GM18517 (cell line): ENCODE results near the gene CYB5B.

ENCODE experiments used
- ATAC-seq: cut with Tn5 transposase; IDR thresholded peaks from one replicate; pipeline ENCODE4 v1.9.1; 2021; ENCODE audit warnings: mild to moderate bottlenecking, moderate library complexity; ENCODE audit not compliant: unreplicated experiment

The CYB5B gene

GRCh38 chr16:69482410-69482991 is 58.1 kb downstream of the CYB5B start:
- ATAC-seq, result no peak

GRCh38 chr16:69483611-69484010 is 59.2 kb downstream of the CYB5B start:
- ATAC-seq, result no peak

DNA sequence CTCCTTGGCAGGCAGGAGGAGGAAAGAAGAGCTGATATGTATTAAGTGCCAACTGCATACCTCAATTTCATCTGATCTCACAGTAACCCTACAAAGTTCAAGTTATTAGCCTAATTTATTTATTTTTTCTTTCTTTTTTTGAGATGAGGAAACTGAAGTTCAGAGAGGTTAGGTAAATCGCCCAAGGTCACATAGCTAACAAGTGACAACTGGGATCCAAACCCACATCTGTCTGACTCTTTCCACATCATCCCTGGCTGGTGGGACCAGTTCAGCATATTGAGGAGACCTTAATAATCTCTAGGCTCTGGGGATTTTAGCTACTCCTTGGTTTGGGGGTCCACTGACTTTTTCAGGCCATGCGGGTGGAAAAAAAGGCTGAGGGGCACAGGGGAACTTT is 60.9 kb downstream of the CYB5B start:
- no peak for ATAC-seq

DNA sequence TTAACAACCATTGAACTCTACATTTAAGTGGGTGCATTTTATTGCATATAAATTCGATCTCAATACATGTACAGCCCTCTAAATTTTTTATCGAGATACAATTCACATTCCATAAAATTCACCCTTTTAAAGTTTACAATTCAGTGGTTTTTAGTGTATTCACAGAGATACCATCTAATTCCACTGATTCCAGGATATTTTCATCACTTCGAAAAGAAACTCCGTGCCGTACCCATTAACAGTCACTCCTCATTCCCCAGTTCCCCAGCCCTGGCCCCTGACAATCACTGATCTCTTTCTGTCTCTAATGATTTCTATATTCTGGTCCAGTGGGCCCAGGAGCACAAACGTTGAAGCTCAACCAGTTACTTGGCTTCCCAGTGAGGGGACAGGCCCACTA is 61.4 kb downstream of the CYB5B start:
- ATAC-seq, result no peak

GRCh38 chr16:69486272-69486671 is 61.9 kb downstream of the CYB5B start:
- ATAC-seq, result no peak

DNA sequence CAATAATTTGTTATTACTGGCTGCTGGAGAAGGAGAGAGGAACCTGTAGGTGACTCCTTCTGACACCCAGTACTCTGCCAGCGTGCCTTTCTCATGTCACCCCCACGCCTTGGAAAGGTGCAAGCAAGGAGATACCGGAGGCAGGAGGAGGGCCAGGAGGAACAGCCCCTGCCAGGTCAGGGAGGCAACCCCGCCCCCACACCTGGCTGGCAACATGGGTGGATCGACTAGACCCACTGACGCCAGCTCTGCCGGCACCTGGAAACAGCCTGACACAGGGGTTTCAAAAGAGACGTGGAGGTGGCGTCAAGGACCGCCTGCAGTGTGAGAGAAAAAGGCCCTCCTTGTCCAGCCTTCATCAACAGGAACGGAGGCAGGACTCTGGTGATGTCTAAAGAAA is 62.3 kb downstream of the CYB5B start:
- no peak for ATAC-seq

DNA sequence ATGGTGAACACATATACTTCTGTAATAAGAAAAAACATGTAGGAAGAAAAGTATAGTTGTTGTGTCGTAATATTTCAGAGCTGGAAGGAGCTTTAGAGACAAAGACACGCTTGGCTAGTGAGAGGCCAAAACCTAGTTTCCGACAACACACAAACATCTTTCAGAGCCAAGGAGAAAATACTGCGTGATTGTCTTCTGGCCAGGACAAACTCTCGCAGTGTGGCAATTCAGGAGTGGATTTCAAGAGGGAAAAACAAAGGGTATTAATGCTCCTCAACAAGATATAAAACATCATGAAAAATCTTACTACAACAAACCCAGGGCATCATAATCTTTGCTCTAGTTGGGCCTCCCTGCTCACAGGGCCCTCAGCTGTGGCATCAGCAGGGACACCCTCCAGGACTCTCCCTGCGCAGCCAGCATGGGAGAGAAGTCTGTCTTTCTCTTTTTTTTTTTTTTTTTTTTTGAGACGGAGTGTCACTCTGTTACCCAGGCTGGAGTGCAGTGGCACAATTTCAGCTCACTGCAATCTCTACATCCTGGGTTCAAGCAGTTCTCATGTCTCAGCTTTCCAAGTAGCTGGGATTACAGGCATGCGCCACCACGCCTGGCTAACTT is 66.4 kb downstream of the CYB5B start:
- no peak for ATAC-seq

DNA sequence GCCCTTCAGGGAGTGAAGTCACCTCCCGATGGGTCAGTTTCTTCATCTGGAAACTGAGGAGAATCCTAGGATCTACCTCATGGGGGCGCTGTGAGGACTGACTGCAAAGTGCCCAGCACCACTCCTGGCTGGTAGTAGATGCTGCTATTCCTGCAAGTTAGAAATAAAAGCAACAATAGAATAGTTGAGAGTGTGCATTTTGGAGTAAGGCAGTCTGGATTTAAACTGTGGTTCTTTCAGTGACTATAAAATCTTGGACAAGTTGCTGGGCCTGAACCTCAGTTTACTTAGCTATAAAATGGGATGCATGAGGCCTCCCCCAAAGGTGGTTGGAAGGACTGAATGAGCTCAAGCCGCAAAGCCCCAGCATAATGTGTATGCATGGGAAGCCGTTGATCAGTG is 70.6 kb downstream of the CYB5B start:
- no peak for ATAC-seq

DNA sequence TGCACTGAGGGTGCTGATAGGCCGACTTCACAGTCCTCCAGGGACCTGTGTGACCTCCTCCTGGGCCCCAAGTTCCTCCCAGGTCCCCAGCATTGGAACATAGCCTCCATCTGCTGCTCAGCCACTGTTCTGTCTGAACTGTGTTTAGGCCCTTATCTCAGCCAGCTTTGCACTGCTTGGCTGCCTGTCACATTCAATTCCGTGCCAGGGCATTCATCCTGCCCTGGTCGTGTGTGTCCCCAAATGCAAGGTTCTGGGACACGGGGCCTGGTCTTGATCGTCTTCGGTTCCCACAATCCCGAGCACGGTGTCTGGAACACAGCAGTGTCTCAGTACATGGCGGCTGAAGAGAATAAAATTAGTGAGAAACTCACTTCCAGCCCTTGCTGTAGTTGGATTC is 71.4 kb downstream of the CYB5B start:
- ATAC-seq, result no peak

- no peak for ATAC-seq
Measured at GRCh38 chr16:69496376-69496775, 72.0 kb downstream of the CYB5B start.

DNA sequence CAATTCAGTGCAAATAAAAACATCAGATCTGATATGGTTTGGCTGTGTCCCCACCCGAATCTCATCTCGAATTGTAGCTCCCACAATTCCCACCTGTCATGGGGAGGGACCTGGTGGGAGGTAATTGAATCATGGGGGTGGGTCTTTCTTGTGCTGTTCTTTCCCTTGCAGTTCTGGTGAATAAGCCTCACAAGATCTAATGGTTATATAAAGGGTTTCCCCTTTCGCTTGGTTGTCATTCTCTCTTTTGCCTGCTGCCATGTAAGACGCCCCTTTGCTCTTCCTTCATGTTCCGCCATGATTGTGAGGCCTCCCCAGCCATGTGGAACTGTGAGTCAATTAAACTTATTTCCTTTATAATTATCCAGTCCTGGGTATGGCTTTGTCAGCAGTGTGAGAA is 72.5 kb downstream of the CYB5B start:
- no peak for ATAC-seq

DNA sequence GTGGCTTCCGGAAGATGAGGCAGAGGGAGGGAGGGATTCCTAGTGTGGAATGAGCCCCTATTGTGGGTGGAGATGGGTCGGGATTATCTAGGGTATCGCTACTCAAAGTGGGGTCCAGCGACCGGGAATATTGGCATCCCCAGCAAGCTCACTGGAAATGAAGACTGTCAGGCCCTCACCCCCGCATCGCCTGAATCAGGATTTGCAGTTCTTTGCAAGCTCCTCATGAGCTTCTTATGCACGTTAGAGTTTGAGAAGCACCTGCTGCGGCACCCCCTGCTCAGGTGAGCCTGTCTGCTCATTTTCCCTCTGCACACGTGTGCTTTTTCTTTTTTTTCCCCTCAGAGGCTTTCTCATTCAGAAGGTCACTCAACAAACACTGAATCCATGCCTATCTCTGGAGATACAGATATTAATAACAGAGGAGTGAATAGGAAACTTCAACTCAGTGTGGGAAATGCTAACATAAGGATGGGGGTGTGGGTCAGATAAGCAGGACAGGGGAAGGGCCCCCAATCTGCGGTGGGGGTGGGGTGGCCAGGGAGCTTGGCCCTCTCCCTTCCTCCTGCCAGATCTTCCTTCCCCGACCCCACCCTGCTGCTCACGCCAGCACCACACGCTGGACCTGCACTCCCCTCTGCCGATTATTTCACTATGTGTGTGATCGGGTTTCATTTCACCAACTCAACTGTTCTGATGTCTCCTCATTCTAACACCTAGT is 73.6 kb downstream of the CYB5B start:
- ATAC-seq, result no peak

DNA sequence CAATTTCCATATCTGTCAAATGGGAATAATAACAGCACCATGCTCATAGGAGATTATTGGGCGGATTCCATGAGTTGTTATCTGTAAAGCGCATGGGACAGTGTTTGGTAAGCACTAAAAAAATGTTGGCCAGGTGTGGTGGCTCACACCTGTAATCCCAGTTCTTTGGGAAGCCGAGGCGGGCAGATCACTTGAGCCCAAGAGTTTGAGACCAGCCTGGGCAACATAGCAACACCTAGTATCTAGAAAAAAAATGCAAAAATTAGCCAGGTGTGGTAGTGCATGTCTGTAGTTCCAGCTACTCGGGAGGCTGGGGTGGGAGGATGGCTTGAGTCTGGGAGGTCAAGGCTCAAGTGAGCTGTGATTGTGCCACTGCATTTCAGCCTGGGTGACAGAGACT is 74.5 kb downstream of the CYB5B start:
- no peak for ATAC-seq

- ATAC-seq, result no peak
Measured at GRCh38 chr16:69499541-69500230, 75.3 kb downstream of the CYB5B start.

- no peak for ATAC-seq
Measured at GRCh38 chr16:69500496-69500895, 76.1 kb downstream of the CYB5B start.

DNA sequence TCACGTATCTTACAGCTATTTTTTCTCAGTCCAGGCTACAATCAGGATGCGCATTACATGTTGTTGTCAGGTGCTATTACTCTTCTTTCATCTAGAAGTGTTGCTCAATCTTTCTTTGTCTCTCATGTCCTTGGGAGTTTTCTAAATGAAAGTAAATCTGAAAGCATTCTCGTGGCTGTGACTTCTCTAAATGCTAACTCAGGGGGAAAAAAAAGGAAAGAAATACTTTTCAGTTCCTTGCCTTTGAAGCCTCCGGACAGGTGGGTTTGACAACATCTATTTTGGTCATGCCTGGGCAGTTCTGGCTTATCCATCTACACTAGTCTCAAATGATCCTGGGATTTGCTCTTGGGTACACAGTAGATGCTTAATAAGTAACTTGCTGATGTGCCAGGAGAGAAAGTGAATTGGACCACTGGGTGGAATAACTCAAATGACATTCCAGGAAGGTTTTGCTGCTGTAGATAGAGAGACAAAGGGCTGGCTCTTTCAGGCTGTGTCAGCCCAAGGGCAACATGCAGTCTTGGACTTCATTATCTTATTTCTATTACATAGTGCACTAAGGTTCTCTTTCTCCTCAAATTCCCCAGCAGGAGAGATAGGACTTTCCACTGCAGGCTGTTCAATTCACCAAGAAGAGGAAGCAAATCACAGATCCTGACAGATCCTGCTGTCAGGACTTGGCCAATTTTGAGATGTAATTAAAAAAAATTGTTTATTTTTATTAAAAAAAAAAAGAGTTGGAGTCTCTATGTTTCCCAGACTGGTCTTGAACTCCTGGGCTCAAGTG is 77.7 kb downstream of the CYB5B start:
- no peak for ATAC-seq

GRCh38 chr16:69503244-69503643 is 78.8 kb downstream of the CYB5B start:
- ATAC-seq, result no peak

GRCh38 chr16:69508033-69508755 is 83.8 kb downstream of the CYB5B start:
- ATAC-seq, result no peak

DNA sequence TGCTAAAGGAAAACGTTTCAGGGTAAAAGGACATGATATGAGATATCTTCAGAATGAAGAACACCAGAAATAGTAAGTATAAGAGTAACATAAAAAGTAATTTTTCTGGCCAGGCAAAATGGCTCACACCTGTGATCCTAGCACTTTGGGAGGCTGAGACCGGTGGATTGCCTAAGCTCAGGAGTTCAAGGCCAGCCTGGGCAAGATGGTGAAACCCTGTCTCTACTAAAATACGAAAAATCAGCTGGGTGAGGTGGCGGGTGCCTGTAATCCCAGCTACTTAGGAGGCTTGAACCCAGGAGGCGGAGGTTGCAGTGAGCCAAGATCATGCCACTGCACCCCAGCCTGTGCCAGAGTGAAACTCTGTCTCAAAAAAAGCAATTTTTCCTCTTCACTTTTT is 84.7 kb downstream of the CYB5B start:
- ATAC-seq, result no peak

GRCh38 chr16:69511651-69512050 is 87.2 kb downstream of the CYB5B start:
- ATAC-seq, result no peak
